DND-41 (cell line): ENCODE results near the gene TSHZ3.

Experiments used
- EZH2 ChIP-seq: IDR thresholded peaks from 3 replicates; pipeline ENCODE4 v1.6.1; 2012; ENCODE audit warnings: borderline replicate concordance, low read depth, mild to moderate bottlenecking, moderate library complexity, low read length, inconsistent platforms; ENCODE audit not compliant: severe bottlenecking
- TF ChIP-seq, protein P1 (sequence below): IDR thresholded peaks from 2 replicates; pipeline ENCODE4 v1.5.1; 2012; ENCODE audit warnings: borderline replicate concordance, low read length, moderate library complexity, mild to moderate bottlenecking; ENCODE audit not compliant: poor library complexity, severe bottlenecking; ENCODE audit errors: extremely low read depth

DNA sequence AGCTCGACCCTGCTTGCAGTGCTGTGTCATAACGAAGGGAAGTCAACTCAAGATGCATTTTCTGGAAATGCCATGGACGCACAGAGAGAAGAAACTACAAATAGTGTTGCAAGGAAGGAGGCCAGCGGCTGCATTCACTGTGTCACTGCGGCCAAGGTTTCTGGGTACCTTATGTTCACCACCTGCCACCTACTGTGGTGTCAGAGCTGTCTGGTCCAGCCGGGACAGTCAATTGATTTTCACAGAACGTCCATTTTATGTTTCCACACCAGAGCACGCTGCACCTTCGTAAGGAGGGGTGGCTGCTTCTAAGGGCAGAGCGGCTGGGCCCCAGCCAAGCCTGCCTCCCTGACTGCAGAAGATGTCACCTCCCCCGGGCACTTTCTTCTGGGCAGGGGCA is 17.7 kb downstream of the TSHZ3 start:
- TF ChIP-seq, protein P1, sequence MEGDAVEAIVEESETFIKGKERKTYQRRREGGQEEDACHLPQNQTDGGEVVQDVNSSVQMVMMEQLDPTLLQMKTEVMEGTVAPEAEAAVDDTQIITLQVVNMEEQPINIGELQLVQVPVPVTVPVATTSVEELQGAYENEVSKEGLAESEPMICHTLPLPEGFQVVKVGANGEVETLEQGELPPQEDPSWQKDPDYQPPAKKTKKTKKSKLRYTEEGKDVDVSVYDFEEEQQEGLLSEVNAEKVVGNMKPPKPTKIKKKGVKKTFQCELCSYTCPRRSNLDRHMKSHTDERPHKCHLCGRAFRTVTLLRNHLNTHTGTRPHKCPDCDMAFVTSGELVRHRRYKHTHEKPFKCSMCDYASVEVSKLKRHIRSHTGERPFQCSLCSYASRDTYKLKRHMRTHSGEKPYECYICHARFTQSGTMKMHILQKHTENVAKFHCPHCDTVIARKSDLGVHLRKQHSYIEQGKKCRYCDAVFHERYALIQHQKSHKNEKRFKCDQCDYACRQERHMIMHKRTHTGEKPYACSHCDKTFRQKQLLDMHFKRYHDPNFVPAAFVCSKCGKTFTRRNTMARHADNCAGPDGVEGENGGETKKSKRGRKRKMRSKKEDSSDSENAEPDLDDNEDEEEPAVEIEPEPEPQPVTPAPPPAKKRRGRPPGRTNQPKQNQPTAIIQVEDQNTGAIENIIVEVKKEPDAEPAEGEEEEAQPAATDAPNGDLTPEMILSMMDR = no peak
- TF ChIP-seq EZH2 = no peak
